H1 (cell line): ENCODE data around the gene DIP2B.

ENCODE experiments used
- EZH2 ChIP-seq: fragments of 200-600 bp; sonication (generic); IDR thresholded peaks from 2 replicates; pipeline ENCODE4 v1.7.1; 2012; ENCODE audit warnings: low read depth, mild to moderate bottlenecking, moderate library complexity, low read length, inconsistent platforms; ENCODE audit not compliant: severe bottlenecking
- FOSL1 ChIP-seq: IDR thresholded peaks from 2 replicates; pipeline ENCODE4 v1.6.1; 2011; ENCODE audit warnings: mild to moderate bottlenecking, low read depth, low read length, moderate library complexity; ENCODE audit not compliant: insufficient read depth

DNA sequence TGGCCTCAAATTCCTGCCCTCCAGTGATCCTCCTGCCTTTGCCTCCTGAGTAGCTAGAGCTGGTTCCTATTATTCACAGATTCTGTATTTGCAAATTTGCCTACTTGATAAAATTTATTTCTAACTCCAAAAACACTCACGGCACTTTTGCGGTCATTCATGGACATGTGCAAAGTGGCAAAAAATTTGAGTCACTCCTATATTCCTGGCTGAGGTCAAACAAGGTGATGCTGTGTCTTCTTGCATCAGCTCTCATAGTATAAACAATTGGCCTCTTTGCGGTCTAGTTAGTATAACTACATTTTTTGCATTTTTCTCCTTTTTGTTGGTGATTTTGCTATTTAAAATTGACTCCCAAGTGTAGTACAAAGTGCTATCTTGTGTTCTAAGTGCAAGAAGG is 283.8 kb downstream of the DIP2B start:
- TF ChIP-seq FOSL1 (no peak), EZH2 (no peak)
